HG02943 (cell line): ENCODE results near the gene C9orf50.

Experiments
- ATAC-seq: cut with Tn5 transposase; IDR thresholded peaks from one replicate; pipeline ENCODE4 v1.9.1; 2021; ENCODE audit warnings: mild to moderate bottlenecking, low read depth, moderate library complexity; ENCODE audit not compliant: unreplicated experiment

C9orf50 gene

DNA sequence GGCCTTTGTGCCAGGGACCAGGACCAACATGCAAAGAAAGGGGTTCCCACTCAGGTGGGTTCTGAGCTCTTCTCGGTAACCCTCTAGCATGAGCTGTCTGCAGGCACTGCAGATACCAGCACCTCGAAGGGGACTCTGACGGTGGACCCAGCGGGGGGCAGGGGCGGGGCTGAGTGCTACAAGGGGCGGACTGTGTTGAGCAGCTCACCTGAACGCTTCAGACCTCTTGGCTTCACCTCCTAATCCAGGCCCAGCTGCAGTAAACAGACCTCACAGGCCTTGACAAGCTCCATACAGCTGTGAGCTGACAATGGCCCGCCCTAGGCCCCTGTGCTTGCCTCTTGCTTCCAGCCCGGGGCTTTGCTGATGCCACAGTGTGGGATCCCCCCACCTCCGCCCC lies 48.4 kb downstream of the C9orf50 start:
- ATAC-seq = no peak

DNA sequence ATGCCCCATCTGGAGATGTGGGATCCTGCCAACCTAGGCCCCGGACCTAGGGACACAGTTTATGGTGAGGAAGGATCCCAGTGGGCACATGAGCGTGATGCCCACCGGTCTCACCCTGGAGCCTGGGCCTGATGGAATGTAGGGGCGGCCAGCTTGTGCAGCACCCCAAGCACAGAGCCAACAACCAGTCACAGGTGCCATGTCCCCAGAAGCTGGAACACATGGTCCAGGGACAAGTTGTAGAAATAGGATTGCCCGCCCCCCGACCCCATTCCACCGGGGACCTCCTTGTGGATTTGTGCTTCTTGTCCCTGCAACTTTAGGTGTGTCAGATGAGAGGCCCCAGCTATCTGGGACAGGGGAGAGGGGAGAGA lies 48.9 kb downstream of the C9orf50 start:
- no peak for ATAC-seq

DNA sequence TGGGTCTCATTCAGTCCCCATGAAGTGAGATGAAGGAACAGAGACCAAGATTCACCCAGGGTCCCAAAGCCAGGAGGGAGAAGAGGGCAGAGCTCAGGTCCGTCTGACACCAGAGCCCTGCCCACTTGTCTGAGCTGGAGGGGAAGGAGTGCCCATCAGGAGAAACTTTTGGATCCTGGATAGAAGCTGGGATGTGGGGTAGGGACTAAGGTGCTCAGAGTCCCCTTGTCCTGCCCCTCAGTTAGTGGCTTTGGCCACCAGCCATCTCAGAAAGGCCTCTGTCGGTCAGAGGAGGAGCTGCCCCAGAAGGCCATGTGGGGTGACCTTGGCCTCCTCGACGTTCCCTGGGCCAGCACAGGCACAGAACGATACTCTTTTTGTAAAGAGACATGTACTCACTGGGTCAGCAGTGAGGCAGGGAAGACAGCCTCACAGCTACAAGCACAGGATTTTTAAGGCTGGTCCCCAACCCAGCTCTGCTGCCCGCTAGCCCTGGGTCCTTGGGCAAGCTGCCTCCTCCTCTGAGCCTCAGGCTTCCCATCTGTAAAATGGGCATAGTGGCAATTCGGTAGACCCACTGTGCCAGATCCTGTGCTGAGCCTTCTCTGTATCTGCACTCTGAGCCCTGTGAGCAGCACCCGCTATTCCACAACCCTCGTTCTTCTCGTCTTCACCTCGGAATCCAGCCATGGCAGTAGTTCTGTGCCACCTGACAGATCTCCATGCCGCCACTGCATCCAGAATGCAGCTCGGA lies 49.4 kb downstream of the C9orf50 start:
- ATAC-seq = no peak

DNA sequence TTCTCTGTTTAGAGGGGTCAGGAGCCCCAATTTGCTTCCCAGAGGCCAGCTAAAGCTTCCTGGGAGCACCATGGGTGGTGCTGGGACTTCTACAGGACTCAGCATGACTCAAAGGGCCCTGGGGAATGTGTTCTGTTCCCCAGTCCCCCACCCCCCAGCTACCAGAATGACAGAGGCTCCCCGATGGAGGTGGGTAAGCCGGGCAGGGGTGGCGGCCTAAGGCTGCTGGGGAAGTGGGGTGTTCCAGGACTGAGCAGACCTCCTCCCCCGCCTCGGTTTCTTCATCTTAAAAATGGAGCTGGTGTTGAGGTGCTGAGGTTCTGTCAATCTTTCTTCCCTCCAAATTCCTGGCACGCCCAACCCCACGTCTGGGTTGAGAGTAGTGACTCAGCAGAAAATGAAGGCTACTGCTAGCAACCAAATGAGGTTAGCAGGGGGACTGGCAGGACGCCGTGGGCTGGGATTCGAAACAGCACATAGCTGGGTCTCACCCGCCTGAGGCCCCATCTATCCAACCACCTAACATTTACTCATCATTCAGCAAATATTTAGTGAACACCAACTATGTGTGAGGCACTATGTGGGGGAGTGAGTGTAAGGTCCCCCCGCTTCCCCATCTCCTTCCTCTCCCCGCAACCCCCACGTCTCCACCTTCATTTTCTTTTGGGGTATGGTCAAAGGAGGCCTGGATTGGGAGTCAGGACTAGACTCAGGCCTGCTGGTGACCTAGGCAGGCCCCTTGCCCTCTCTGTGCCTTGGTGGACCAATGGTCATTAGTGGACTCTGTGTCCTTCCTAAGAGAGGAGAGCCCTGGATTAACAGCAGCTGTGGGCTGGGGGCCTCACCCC lies 50.2 kb downstream of the C9orf50 start:
- no peak for ATAC-seq

GRCh38 chr9:129569502-129570449 lies 51.1 kb downstream of the C9orf50 start:
- ATAC-seq = no peak

DNA sequence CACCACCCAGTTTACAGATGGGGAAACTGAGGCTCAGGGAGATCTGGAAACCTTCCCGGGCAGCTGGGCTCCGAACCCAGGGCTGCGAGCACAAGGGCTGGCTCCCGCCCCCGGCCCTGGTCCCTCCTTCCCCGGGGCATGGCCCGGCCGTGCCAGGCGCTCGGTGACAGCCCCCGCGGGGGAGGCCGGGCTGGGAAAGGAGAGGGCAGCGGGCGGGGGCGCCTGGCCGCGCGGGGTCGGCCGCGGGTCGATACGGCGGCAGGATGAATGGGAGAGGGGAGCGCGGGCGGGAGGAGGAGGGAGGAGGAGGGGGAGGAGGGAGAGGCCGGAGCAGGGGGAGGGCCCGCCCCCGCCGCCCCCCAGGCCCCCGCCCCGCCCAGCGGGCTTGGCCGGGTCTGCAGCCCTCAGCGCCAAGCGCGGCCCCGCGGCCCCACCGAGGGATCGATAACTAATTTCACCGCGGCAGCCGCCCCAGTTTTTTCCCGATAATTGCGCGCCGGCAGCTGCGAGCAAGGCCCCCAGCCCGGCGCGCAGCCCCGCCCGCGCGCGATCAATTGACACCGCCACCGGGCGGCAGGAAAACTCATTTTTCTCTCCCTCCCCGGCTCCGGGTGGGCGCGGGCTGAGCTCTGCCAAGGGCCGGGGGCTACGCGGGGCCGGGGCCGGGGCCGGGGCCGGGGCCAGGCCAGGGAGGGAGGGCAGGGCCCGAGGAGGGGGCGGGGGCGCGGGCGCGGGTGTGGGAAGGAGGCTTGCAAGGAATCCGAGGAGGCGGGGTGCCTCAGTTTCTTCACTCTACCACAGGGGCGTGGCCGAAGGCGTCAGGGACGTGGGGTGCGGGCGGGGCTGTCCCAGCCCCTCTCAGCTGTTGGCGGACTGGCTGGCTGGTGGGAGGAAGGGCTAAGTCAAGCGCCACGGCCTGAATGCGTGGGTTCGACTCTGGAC lies 52.1 kb downstream of the C9orf50 start:
- ATAC-seq = no peak

DNA sequence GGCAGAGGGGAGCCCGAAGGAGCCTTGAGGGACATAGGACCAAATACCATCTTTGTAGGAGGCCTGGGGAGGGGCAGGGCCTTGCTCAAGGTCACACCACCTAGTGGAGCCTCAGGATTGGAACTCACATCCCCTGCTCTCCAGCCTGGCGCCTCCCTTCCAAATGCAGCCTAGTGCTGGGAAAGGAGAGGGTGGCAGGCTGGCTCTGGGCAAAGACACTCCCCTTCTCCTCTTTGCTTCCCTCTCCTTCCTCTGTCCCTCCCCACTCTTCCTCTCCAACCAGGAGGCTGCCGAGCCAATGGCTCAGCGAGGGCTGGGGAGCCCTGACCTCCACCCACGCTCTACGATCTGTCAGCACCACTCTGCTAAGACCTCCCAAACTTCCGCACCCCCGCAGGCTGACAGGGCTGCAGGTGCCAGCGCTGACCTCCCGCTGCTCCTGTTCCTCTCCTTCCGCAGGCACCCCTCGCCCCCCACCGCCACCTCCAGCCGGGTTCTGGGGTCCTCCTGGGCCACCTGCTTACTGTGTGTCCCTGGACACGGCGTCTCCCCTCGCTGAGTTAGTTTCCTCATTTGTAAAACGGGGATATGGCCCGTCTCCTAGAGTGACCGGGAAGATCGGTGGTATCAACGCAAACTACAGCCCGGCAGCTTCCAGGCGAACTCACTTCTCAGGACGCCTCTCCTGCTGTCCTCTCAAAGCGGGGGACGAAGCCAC lies 52.9 kb downstream of the C9orf50 start:
- no peak for ATAC-seq

DNA sequence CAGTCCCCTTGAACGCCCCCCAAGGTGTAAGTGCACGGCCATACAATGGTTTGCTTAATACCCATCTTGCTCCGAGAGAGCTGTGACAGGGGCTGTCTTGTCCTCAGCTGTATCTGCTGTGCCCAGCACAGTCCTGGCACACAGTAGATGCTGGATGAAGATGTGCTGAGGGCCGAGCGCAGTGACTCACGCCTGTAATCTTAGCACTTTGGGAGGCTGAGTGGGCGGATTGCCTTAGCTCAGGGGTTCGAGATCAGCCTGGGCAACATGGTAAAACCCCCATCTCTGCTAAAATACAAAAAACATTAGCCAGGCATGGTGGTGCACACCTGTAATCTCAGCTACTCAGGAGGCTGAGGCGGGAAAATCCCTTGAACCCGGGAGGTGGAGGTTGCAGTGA lies 53.6 kb downstream of the C9orf50 start:
- ATAC-seq = no peak

DNA sequence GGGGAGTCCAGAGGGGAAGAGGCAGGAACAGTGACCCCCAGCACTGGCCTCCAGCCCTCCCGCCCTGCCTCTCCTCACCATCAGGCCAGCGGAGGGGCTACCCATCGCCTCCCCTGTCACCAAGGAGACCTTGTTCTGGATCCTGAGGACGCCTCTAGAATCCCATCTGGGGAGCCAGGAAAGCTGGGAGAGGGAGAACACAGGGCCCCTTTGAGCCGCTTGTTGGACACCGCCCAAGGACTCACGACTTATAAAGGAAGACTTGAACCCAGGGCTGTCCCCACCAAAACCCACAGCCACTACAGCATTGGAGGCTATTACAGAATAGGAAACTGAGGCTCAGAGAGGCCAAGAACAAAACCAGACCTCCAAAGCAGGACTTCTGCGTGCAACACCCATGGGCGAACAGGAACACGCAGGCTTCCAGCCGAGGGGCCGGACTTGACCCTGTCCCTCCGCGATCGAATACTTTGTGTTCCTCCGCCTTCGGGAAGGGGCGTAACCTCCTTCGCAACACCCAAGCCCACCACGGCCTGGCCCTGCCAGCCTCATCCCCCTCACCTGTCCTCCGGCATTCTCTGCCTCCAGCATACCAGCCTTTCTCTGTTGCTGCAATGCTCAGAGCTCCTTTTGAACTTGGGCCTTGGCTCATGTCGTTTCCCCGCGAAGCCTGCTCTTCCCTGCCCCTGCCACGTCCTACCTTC lies 54.2 kb downstream of the C9orf50 start:
- ATAC-seq = no peak

GRCh38 chr9:129562917-129563316 lies 58.0 kb downstream of the C9orf50 start:
- no peak for ATAC-seq

- no peak for ATAC-seq
These were observed 58.4 kb downstream of the C9orf50 start for GRCh38 chr9:129562514-129562913.
